GM18499 (cell line): ENCODE measurements around the gene MAD1L1.

Experiments used
- ATAC-seq: cut with Tn5 transposase; IDR thresholded peaks from one replicate; pipeline ENCODE4 v1.9.1; 2021; ENCODE audit warnings: moderate number of reproducible peaks; ENCODE audit not compliant: insufficient read depth, unreplicated experiment

MAD1L1 gene

DNA sequence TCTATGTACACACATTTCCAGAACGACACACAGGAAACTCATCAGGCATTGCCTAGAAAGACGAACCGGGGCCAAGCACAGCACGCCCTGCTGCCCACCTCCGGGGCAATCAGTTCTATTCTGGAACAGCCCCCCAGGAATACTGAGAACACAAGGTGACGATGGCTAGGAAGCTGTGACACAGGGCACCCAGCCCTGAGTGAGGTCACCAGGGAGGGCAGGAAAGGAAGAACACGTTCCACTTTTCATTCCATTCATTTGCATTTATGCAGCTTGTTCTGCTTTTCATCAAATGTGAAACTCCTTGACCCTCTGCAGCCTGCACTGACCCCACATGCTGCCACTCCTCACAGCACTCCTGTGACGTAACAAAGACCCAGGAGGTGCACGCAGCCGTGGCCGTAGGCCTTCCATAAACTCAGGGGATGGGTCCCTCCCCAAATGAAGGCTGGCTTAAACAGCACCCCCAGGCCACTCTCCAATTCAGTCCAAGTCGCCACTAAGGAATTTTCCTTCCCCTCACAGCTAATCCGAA, 28.9 kb downstream of the MAD1L1 start:
- no peak for ATAC-seq

DNA sequence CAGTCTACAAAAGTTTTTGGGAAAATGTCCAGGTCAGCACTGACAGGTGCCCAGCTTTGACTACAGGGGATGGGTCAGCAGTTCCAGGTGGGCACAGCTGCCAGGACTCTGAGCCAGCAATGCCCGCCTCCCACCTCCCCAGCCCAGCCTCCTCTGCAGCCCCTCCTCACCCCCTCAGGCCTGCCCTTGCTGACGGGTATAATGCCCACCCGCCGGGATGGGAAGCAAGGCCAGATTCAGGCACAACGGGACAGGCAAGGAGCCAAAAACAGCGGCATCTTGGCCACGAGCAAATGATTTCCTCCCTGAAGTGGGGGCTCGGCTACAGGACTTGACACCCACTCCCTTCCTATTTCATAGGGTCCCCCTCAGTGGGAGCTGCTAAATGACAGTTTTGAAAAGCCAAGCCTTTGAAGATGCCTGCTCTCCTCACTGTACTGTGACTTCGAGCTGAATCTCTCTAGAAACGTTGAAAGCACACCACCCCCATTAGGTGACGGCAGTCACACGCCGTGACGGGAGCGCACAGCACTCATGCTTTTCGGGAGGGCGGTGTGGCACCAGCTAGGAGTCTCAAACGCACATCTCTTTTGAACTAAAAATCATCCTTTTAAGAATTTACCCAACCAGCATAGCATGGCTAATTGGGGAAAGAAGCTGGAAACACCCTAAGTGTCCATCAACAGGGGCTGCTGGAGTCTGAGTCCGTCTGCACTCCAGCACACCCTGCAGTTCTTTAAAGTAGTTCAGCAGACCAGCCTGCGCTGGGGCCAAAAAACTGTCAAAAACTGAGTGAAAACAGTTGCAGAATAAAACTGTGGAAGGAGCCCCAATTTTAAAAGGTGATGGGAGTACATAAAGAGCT, 29.6 kb downstream of the MAD1L1 start:
- ATAC-seq, result no peak

- ATAC-seq, result no peak
These were observed 30.4 kb downstream of the MAD1L1 start for GRCh38 chr7:2202361-2202761.

GRCh38 chr7:2201686-2202360, 30.9 kb downstream of the MAD1L1 start:
- no peak for ATAC-seq

DNA sequence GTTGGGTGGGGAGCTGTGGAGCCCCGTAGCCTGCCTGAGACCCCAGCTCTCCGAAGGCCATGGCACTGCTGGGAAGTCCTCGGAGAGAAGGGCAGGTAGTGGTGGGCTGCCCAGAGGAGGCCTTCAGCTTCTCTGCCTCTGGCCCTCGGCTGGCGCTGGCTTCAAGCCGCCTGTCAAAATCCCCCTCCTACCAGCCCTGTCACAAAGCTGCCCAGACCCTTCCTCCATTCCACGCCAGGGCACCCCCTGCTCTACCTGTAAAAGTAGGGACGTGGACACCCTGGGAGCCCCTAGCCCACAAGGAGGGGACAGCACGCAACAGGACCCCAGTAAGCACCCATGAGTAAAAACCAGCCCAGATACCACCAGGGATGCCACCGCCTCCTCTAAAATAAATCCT, 31.6 kb downstream of the MAD1L1 start:
- no peak for ATAC-seq

DNA sequence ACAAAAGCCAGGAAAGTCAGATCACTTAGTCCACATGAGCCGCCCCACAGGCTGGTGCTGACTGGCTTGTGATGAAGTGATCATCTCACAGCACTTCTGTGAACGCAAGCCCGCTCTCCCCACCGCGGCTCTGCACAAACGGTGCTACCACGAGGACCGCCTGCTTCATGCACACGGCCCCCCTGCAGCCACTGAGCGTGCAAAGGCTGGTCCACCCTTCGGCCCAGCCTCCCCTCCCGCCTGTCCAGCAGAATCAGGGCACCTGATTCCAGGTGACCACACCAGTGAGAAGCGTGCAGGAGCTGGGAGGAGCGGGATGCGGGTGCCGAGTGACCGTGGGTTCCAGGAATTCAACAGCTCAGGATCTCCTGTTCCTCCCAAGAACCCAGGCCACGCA, 32.2 kb downstream of the MAD1L1 start:
- ATAC-seq, result no peak

GRCh38 chr7:2199956-2200583, 32.7 kb downstream of the MAD1L1 start:
- no peak for ATAC-seq

- ATAC-seq, result no peak
These were observed 33.2 kb downstream of the MAD1L1 start for GRCh38 chr7:2199528-2199927.

DNA sequence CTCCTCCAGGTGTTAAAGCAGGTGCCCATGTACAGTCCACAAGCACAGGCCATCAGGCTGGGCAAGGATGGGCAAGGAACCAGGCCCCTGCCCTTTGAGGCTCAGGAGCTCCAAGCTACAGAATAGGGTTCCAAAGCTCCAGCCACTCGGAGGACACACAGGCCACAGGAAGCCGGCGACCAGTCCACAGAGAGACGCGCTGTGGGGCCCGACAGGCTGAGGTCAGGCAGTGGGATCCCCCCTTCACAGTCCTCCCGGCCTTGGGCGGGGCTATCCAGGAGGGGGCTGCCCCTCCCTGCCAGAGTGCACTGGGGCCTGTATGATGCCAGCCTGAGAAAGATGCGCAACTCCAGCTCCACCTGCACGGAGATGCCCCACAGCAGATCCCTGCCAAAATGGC, 34.0 kb downstream of the MAD1L1 start:
- ATAC-seq, result no peak

DNA sequence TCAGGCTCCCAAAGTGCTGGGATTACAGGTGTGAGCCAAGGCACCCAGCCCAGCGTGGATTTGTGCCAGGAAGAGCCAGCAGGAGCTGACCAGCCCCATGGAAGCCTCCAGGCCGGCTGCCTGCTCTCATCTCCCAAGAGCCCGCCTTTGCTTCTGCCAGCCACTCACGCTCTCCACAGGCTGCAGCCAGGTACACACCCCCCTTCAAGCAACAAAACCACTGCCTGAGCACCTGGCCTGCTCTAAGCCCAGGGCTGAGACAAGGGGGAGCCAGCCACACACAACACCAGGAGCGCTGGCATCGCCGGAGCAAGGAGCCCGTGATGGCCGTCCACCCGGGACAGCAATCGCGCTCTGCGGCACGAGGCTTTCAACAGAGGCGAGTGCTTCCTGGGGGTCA, 34.5 kb downstream of the MAD1L1 start:
- no peak for ATAC-seq

GRCh38 chr7:2197436-2198155, 35.1 kb downstream of the MAD1L1 start:
- ATAC-seq, result no peak

DNA sequence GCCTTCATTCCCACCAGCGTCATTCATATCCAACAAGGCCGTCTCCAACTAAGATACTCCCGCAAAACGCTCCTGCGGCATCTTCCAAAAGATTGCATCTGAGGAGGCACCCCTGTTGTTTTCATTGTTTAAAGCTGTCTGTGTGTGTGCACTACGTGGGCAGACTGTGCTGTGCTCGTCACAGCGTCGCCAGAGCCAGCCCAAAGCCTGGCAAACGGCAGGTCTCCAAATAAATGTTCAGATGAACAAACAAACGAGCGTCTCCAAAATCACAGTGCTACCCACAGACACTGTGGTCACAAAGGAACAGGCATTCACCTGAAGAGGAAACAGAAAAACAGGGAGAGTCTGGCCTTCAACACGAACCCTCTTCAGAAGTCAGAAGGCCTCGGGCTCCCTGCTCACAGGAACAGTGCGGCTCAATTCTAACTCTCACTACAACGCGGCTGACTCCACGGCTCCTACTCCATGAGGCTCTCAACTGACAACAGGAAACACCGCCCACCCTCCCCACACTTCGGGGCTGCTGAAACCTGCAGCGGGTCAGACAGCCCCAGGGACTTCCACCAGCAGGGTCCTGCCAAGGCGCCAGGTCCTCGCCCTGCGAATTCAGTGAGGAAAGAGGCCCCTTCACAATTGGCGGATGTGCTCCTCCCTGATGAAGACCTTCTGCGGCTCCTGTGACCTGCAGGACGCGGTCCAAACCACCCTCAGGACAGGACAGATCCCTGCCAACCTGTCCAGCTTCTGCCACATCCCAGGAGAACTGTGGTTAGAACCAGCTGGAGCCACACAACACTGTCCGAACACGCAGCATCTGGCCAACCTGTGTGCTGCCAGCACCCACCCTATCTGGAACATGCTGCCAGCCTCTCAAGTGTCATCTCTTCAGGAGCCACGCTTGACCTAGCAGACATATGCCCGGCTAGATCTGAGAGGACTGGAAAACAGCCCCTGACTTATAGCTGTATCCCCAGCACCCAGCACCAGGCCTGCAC, 36.1 kb downstream of the MAD1L1 start:
- no peak for ATAC-seq

DNA sequence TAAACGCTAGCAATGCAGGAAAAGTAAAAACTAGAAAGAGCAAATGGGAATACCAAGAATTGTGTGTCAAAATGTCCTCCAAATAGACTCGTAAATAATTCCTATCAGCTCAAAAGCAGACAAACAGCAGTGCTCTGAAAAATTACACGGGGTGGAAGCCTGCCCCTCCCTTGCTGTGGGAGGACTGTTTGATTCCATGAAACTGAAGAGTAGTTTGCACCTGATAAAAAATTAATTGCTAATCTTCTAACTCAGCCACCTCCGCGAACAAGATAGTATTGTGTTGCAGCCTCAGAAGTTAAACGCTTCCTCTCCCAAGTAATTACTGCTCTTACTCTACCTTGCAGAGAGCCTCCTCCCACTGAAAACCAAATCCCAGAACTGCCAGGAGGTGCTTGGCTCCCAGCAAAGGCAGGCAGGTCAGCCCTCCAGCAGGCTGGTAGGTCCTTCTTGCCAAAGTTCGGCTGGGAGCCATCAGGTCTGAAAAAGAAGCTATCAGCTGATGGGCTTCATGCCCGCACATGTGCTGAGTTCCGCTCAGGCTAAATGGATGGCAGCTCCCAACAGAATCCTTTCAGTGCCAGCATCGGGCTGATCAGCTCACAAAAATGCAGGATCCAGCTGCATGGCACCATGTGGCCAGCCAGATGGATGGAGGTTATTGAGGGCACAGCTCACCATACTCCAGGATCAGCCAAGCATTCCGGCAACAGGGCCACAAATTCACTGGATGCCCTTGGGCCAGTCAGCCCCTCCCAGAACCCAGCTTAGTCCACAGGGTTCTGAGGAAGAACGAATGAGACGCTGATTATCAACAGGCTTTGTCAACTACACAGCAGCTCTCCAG, 37.1 kb downstream of the MAD1L1 start:
- no peak for ATAC-seq

- ATAC-seq, result no peak
These were observed 39.0 kb downstream of the MAD1L1 start for GRCh38 chr7:2193575-2194305.

GRCh38 chr7:2192831-2193534, 39.8 kb downstream of the MAD1L1 start:
- no peak for ATAC-seq

DNA sequence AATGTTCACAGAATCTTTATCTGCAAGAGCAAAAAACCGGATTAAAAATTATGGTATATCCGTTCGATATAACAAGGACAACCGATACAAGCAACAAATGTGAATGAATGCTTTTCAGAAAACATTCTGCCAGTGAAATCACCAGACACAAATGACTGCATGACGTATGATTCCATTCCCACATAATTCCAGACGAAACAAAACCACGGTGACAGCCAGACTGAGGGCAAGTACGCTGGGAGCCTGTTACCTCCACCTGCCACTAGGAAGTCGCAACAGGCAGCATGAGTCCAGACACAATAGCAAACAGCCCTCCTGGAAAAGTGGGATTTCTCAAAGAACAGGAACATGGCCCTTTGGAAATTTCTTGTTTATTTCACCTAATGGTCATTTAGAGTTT, 41.7 kb downstream of the MAD1L1 start:
- no peak for ATAC-seq

- no peak for ATAC-seq
These were observed 42.2 kb downstream of the MAD1L1 start for GRCh38 chr7:2190531-2190930.
